HepG2 (cell line): ENCODE measurements around the gene WBP2NL.

Source experiments
- JDP2 ChIP-seq: sonication (generic); formaldehyde crosslinking; IDR thresholded peaks from 2 replicates; pipeline ENCODE4 v1.8.1; 2022; ENCODE audit warnings: missing genetic modification reagents, borderline replicate concordance
- POLR2AphosphoS5 ChIP-seq: IDR thresholded peaks from 2 replicates; pipeline ENCODE4 v1.6.1; 2012; ENCODE audit warnings: low read depth, low read length
- ZNF292 ChIP-seq: sonication (generic); formaldehyde crosslinking; IDR thresholded peaks from 2 replicates; pipeline ENCODE4 v1.8.1; 2022; ENCODE audit warnings: mild to moderate bottlenecking, low read depth, missing genetic modification reagents, borderline replicate concordance

DNA sequence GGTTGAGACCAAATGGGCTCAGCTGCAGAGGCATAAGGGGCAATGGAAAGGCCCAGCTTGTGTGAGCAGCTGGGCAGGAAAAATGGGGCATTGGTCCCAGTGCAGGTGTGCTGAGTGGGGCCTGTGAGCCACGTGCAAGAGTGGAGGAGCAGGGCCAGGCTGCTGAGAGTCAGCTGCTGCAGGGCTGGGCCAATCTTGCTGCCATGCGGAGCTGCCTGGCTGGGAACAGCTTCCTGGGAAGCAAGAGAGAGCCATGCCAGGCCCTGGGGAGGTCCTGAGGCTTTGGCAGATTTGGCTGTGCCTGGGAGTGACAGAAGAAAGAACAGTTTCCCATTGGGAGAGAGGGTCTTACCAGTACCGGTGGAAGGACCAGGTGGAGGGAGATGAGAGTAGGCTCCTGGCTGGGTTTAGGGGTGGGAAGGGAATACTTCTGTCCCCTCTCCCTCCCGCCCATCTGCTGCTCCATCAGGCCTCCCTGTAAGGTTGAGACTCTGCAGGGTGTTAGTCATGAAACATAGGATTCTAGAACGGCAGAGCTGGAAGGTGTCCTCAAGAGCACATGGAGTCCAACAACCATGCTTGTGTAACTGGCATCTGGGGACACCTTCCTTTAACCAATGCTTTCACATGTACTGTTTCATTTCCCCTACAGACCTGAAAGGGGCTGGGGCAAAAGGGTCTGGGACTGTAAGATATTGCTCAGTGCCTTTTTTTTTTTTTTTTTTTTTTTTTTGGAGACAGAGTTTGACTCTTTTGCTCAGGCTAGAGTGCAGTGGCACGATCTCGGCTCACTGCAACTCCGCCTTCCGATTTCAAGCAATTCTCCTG lies 19.0 kb upstream of the WBP2NL start:
- TF ChIP-seq JDP2 (CRISPR knock-in tag) (no peak), ZNF292 (CRISPR knock-in tag) (no peak), POLR2AphosphoS5 (no peak)
